Posterior cingulate gyrus (tissue), 11 donors: ENCODE measurements around the gene CCSER1.
"Not testable (repeated sequence)": the region's sequence is repeated elsewhere in the genome, so short reads cannot be mapped to it uniquely, and the experiment has no call there.

ENCODE experiments used
- DNase-seq, 10 donors: peaks; one replicate each; pipeline versions ENCODE4 v3.0.0 to v3.0.0-alpha.2; 2020 to 2021; ENCODE audit warnings: mixed read lengths in 3 of 10
- intact Hi-C: fragments of 100-400 bp; cut with DNase I; formaldehyde crosslinking; loops from one replicate; pipeline ENCODE4 v1.15.1; 2023

Gene CCSER1

DNA sequence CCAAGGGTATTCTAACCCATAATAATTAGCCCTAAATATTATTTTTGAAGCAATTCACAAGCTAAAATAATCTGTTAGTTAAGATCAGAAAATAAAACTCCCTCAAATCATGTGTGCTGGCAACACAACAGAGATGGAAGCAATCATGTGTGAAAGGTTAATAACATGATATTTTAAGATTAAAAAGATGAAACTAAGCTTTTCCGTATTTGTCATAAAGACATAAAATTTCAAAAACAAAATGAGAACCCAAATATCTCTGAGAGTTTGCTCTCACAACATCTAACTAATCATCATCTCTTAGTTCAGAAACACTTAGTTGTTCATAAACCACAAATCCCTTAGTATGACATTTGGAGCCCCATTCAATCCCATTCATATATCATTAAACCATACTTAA lies 749.1 kb downstream of the CCSER1 start:
- DNase-seq: no peak
- intact Hi-C loops: no loop called here

DNA sequence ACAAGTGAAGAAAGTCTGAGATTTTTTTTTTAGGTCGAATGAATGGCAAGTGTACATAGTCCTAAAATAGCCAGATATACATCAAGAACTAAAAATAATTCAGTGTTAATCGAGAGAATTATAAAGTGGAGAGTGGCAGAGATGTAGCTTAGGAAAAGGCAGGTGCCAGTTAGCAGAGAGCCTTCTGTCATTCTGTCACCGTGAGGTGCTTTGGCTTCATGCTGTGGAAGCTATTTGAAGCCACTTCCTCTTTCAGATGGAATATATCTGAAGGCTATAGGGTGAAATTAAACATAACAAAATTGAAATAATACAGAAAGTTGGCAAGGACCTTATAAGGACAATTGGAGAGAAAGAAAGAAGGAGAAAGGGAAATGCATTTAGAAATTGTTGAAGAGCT lies 756.3 kb downstream of the CCSER1 start:
- intact Hi-C loops: no loop called here

GRCh38 chr4:90888571-90888970 lies 761.4 kb downstream of the CCSER1 start:
- no peak for DNase-seq

More for the DNA sequence above, 756.3 kb downstream of the CCSER1 start:
- no peak for DNase-seq

GRCh38 chr4:90889171-90889570 lies 762.0 kb downstream of the CCSER1 start:
- intact Hi-C loops: no loop called here
- no peak for DNase-seq

More at GRCh38 chr4:90888571-90888970, 761.4 kb downstream of the CCSER1 start:
- intact Hi-C loops: no loop called here

DNA sequence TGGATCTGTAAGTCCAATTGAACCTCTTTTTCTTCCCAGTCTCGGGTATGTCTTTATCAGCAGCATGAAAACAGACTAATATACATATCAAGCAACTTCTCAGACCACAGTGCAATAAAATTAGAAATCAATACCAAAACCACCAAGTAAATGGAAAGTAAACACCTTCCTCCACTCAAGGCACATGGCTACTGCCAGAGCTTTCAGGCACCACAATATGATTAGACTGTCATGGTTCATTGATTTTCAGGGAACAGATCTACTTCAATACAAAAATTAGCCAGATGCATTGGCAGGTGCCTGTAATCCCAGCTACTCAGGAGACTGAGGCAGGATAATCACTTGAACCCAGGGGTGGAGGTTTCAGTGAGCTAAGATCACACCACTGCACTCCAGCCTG lies 776.2 kb downstream of the CCSER1 start:
- DNase-seq, intact Hi-C loops: not testable (repeated sequence)

- intact Hi-C loops: no loop called here
- no peak for DNase-seq
These were observed 776.8 kb downstream of the CCSER1 start for GRCh38 chr4:90904021-90904420.

DNA sequence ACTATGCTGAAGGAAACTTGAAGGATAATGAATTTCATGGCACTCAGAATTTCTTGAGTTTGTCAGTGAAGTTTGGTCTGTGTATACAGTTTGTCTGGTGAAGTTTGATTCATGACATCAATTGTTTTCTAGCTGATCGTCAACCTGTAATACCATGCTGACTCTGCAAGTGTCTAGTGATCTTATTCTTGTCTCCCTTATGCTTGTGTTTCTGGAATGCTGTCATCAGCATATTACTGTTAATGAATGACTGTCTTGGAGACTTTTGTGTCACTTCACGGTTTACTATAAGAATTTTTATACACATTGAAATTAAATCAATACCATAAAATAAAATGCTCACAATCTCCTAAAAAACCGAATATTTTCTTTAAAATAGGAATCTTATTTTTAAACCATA lies 779.0 kb downstream of the CCSER1 start:
- DNase-seq: no peak
- intact Hi-C loops: no loop called here

DNA sequence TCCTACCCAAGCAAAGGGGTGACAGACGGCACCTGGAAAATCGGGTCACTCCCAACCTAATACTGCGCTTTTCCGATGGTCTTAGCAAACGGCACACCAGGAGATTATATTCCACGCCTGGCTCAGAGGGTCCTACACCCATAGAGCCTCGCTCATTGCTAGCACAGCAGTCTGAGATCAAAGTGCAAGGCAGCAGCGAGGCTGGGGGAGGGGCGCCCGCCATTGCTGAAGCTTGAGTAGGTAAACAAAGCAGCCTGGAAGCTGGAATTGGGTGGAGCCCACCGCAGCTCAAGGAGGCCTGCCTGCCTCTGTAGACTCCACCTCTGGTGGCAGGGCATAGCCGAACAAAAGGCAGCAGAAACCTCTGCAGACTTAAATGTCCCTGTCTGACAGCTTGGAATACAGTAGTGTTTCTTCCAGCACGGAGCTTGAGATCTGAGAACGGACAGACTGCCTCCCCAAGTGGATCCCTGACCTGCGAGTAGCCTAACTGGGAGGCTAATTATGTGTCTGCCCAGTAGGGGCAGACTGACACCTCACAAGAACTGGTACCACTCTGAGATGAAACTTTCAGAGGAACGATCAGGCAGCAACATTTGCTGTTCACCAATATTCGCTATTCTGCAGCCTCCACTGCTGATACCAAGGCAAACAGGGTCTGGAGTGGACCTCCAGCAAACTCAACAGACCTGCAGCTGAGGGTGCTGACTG lies 784.7 kb downstream of the CCSER1 start:
- intact Hi-C loops, DNase-seq: not testable (repeated sequence)

DNA sequence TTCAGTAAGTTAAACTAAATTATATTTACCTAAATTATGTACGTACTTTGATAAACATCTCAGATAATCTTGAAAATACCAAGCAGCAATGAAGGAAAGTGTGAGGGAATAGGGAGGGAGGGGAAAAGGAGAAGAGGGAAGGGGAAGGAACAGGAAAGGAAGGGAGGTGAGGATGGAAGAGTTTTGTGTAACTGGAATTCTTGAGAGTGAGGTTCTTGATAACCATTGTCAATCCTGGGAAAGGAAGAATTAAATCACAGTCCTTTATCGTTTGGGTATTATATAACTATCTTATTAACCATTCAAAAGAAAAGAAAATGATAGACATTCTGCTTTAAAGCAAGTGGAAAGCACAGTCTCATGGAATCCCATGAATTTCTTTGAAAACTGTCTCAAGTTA lies 795.0 kb downstream of the CCSER1 start:
- intact Hi-C loops: no loop called here
- DNase-seq: no peak

DNA sequence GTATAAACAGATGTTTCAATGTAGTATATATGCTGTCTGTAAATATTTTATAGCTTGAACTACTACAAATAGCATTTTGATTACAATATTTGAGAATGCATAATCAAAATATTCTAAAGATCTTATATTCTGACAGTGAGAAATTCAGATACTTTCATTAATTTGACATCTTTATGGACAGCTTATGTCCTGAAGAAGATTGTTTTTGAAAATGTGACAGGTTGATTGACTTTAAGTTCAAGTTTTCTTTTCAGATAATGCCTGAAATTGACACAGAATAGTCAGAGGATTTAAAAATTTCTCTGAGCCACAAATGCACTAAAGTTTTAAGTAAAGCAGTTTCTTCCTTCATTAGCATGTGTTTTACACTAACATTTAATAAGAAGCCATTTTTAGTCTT lies 799.8 kb downstream of the CCSER1 start:
- DNase-seq: no peak
- intact Hi-C loops: no loop called here

DNA sequence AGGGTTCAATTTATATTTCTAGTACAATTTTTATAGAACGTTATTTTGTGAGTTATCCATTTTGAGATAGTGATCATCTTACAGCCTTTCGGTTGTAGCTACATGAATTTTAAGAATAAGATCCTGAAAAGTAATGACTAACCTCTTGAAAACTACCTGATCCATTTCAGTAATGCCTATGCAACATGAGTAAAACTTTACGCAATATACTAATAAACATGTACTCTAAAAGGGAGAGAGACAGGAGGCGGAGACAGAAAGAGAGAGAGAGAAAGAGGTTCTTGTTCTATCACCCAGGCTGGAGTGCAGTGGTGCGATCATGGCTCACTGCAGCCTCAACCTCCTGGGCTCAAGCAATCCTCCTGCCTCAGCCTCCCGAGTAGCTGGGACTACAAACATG lies 816.1 kb downstream of the CCSER1 start:
- intact Hi-C loops: no loop called here
- DNase-seq: no peak

GRCh38 chr4:90946945-90947344 lies 819.8 kb downstream of the CCSER1 start:
- intact Hi-C loops: no loop called here
- no peak for DNase-seq

GRCh38 chr4:90950385-90950841 lies 823.2 kb downstream of the CCSER1 start:
- DNase-seq: no peak

DNA sequence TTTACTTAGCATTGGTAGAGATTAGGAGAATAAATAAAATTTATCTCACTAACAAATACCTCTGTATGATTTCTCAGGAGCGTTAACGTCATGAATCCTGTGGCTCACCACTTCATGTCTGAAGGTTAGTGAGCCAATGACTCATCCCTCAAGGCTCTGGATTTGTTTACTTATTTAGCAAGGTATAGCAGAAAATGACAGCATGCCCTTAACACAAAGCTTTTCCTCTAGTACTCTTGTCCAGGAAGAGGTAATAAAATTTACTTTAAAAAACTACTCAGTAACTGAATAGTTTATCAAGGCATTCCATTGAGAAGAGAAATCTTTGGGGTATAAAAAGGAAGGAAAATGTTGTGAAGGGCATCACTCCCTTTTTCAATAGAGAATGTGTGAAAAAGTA lies 823.8 kb downstream of the CCSER1 start:
- DNase-seq: no peak
- intact Hi-C loops: no loop called here

More at GRCh38 chr4:90950385-90950841, 823.2 kb downstream of the CCSER1 start:
- intact Hi-C loops: no loop called here

GRCh38 chr4:90958256-90958895 lies 831.2 kb downstream of the CCSER1 start:
- DNase-seq: no peak
- intact Hi-C loops: no loop called here

GRCh38 chr4:90960433-90960832 lies 833.2 kb downstream of the CCSER1 start:
- intact Hi-C loops: no loop called here
- no peak for DNase-seq

- intact Hi-C loops: no loop called here
These were observed 833.6 kb downstream of the CCSER1 start for GRCh38 chr4:90960840-90961239.

DNA sequence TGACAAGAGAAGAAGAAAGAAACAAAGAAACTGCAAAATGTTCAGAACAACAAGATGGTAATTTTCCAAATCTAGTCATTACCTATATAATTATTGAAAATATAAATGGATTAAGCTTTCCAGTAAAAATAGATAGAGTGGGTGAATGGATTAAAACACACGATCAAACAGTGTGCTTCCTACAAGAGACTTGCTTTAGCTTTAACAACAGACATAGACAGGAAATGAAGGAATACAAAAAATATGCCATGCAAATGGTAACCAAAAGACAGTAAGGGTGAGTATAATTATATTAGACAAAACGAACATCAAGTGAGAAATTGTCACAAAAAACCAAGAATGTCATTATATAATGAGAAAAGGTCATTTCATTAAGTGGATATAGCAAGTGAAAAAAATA lies 842.8 kb downstream of the CCSER1 start:
- DNase-seq: no peak
- intact Hi-C loops: no loop called here

More at GRCh38 chr4:90960840-90961239, 833.6 kb downstream of the CCSER1 start:
- DNase-seq: no peak

- DNase-seq: no peak
- intact Hi-C loops: no loop called here
These were observed 850.5 kb downstream of the CCSER1 start for GRCh38 chr4:90977726-90978125.

DNA sequence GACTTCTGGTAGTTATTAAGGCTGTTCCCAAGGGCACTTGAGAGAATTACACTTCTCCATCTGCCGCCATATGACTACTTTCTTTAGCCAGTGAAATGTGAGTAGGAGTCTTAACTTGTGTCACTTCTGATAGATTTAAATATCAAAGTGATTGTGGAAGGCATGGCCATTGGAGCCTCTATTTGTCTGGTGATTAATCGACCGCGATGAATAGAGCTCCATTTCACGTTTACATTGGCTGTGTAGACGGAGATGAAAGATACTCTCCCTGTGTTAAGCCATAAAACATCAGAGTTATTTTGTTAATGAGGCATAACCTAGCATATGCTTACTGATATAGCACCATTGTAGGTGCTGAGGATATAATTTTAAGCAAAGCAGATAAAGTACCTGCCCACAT lies 852.4 kb downstream of the CCSER1 start:
- no peak for DNase-seq

GRCh38 chr4:90982813-90983212 lies 855.6 kb downstream of the CCSER1 start:
- intact Hi-C loops: no loop called here
- DNase-seq: no peak

More for the DNA sequence above, 852.4 kb downstream of the CCSER1 start:
- intact Hi-C loops: no loop called here

DNA sequence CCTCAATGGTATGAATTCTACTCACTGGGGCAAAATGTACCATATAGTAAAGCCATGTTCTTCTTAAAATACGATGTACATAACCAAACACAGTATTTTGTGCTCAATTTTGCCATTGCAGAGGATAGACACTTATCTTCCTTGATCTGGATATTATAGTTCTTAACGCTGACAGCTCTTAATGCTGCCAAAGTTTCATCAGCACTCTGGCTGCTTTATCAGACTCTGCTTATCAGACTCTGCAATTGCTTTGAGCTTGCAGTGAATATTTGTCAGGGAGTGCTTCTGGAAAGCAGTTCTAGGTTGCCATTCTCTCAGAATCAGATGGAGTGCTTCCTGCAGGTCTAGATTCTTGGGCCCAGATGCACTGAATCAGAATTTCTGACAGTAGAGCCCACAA lies 863.1 kb downstream of the CCSER1 start:
- intact Hi-C loops: no loop called here
- DNase-seq: no peak
